T-helper 1 cell (primary cell): ENCODE results near the gene AKAP13.
"Not testable (repeated sequence)": the region's sequence is repeated elsewhere in the genome, so short reads cannot be mapped to it uniquely, and the experiment has no call there.

ENCODE experiments used
- DNase-seq, 5 donors: peaks; one replicate each; pipeline ENCODE4 v3.0.0-alpha.2; 2012 to 2020

AKAP13 gene

DNA sequence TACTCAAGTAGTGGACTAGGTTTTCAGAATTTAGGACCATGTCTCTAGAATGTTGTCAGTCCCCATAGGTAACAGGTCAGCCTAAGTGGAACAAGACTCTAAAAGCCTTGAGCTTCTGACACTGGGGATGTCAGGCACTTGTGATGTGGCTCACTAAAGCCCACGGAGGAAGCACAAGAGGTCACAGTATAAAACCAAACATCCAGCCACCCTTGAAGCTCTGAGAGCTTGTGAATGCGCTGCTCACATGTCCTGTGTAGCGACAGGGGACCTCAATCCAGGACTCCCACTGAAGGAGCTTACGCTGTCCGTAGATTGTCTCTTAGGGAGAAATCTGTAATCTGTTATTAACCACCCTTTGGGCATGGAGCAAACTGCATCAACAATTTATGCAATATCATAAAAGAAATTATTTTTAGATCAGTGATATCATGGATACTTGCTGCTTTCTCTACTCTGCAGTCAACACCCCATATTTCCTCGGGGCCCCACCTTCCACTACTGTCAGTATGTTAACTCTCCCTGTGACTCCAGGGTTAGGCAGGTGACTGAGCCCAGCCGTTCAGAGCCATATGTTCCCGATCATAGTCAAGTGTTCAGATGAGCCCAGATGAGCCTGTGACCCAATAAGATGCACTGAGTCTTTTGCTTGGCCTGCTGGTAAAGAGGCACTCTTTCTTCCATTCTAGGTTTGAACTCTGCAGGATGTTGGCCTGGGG, 32.2 kb upstream of the AKAP13 start:
- not testable (repeated sequence) for DNase-seq

DNA sequence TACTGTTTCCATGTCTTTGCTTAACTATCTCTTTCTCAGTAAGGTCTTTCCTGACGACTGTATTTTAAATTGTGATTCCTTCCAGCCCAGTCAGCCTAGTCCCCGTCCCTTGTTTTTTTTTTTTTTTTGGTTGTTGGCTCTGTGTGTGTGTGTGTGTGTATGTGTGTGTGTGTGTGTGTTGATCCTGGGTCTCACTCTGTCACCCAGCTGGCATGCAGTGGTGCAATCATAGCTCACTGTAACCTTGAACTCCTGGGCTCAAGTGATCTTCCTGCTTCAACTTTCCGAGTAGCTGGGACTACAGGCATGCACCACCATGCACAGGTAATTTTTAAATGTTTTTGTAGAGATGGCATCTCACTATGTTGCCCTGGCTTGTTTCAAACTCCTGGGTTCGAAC, 31.3 kb upstream of the AKAP13 start:
- DNase-seq = not testable (repeated sequence)

DNA sequence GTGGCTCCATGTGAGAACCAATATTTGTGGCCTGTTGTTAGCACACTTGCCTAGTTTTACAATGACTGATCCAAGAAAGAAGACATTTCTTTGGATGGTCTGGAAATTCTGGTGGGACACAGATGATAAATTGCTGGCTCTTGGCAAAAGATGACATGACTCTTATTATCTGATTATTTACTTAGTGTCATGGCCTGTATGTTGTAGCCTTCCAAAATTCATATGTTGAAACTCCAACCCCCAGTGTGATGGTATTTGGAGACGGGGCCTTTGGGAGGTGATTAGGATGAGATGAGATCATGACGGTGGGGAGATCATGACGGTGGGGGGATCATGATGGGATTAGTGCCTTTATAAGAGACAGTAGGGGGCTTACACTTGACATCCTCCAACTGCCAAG, 30.0 kb upstream of the AKAP13 start:
- no peak for DNase-seq

DNA sequence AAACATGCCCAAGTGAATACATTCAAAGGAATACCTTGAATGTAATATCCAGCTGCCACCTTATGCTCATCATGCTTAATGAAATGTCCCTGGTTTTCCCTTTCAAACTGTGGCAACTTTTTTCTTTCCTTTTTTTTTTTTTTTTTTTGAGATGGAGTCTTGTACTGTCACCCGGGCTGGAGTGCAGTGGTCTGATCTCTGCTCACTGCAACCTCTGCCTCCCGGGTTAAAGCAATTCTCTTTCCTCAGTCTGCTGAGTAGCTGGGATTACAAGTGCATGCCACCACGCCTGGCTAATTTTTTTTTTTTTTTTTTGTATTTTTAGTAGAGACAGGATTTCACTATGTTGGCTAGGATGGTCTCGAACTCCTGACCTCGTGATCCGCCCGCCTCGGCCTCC, 28.9 kb upstream of the AKAP13 start:
- not testable (repeated sequence) for DNase-seq

DNA sequence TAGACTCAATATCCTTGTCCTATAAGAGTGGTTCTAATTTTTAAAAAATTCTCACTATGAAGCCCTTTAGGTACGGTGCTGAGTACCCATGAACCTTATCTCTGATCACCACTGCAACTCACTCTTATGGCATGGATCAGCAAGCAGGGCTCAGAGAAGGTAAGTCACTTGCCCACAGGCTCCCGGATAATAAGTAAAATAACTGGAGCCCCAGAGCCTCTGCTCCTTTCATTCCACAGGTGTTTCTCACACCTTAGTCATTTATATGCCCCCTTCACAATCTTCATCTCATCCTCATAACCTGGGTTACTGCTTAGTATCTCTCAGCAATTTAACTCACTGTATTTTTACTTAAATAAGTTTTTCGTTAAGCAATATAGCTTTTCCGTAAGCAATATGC, 28.4 kb upstream of the AKAP13 start:
- no peak for DNase-seq

DNA sequence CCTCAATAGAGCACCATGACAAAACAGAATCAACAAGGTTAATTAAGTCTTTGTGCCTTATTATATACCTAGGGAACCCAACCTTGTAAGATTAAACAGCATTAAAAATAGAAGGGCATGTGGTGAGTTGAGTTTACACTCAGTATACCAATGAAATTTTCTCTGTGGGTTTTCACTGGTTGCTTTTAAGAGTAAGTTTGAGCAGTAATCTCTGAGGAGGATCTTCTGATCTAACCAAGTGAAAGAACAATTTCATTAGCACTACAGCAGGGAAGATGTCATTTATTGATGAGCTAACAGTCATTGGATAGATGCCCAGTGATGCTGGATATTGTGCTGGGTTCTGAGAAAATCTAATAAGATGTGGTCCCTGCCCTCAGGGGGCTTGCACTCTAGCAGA, 26.9 kb upstream of the AKAP13 start:
- DNase-seq = no peak

DNA sequence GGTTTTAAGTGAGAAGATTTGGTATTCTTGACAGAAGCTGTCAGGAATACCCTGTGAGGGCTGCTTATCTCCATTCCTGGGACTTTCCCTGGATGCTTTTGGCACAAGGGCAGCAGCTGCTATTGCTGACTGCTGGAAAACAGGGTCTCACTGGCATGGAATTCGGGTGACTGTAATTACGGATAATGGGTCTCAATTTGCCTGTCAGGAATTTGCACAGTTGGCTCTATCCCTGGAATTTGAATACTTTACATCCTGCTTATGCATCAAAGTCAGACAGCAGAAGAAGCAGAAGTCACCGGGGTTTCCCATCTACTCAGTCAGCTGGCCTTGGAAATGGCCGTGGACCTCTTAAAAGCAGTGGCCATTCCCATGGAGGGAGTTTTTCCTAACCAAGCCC, 25.9 kb upstream of the AKAP13 start:
- DNase-seq = no peak

DNA sequence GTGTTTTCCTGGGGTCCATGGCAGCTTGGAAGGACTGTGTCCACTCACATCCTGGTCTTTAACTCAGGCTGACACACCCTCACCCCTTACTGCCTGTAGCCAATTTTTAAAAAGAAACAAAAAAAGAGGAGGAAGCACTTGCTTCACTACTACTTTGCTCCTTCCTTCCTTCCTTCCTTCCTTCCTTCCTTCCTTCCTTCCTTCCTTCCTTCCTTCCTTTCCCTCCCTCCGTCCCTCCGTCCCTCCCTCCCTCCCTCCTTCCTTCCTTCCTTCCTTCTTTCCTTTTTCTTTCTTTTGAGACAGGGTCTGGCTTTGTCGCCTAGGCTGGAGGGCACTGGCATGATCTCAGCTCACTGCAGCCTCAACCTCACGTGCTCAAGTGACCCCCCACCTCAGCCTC, 25.5 kb upstream of the AKAP13 start:
- DNase-seq = no peak

DNA sequence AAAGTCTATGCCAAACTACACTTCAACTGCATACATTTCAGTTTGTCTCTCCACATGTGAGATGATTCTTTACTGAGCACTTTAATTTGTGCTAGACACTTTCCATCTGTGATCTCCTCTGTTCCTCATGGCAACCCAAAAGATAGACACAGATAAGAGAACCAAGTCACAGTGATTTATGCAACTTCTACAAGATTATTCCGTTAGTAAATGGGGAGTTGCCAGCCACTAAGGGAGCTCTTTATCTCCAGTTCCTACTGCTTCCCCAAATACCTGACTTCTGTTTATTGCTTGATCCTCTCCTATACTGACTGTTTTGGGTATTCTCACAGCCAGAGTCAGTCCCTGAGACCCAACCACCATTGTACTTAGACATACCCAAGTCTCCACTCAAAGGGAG, 24.1 kb upstream of the AKAP13 start:
- no peak for DNase-seq

DNA sequence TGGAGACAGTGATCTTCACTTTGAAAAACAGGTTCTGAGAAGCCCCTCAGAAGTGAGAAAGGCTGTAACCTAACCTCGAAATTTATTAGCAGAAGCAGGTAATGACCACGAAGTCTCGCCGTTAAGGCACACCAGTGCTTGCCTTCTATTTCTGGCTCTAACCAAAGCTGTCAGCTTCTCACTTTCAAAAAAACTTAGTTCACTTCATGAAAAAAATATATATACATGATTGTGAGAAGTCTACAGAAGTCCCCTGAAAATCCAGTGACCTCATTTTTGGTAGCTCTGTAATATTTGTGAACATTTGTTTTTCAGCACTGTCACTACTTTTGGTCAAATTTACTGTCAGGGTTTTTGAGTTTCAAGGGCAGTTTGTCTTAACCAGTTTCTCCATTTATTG, 19.1 kb upstream of the AKAP13 start:
- no peak for DNase-seq

DNA sequence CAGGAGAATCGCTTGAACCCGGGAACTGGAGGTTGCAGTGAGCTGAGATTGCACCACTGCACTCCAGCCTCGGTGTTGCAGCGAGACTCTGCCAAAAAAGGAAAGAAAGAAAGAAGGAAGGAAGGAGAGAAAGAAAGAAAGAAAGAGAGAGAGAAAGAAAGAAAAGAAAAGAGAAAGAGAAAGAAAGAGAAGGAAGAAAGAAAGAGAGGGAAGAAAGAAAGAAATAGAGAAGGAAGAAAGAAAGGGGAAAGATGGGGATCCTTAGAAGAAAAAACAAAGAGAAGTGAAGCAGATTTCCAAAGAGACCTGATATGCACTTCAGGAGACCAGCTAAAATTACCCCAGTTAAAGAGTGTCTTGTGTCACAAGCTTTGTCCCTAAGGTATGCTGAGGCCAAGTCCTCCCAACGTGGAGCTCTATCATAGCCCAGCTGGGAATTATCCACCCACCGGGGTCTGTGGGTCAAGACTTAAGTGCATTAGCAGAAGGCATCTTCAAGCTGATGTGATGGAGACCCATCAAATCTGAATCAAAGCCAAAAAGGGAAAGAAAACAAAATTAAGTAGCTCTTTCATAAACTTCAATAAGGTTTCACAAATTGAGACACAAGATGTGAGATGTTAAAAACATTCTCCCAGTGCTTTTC, 17.8 kb upstream of the AKAP13 start:
- DNase-seq = no peak

DNA sequence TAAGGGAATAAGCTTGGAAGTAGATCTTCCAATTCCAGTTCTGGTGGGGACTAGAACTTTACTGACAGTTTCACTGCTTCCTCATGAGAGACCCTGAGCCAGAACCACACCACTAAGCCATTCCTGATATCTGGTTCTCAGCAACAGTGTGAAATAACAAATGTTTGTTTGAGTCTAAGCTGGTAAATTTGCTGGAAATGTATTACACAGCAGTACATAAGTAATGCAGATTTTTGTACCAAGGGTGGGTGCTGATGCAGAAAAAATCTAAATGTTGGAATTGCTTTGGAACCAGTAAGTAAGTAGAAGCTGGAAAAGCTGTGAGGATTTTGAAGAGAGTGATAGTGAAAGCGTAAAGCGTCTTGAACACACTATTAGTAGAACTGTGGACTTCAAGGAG, 14.4 kb upstream of the AKAP13 start:
- no peak for DNase-seq

DNA sequence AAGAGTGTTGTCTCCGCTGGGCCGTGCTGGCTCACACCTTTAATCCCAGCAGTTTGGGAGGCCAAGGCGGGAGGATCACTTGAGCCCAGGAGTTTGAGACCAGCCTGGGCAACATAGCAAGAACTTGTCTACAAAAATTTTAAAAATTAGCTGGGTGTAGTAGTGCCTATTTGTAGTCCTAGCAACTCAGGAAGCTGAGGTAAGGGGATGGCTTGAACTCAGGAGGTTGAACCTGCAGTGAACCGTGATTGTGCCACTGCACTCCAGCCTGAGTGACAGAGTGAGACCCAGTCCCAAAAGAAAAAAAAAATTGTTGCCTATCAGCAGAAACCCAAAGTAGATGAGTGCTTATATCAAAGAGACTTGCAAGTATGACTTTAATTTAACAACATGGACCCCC, 12.7 kb upstream of the AKAP13 start:
- DNase-seq = no peak

DNA sequence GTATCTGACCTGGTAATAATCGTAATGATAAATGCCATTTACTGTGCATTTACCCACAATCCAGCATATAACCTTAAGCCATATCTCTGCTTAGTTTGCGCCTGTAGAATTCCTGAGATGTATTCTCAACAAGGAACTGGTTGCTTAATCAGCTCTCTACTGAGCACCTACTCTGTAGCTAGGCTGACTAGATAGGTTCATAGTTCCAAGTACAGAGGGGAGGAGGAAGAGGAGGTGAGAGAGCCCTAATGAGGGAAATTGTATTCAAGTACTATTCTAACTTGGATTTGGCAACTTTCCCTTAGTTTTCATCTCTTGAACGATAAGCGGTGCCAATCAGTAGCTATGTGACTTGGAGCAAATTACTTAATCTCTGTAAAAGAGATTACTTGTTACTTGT, 5.6 kb upstream of the AKAP13 start:
- no peak for DNase-seq

DNA sequence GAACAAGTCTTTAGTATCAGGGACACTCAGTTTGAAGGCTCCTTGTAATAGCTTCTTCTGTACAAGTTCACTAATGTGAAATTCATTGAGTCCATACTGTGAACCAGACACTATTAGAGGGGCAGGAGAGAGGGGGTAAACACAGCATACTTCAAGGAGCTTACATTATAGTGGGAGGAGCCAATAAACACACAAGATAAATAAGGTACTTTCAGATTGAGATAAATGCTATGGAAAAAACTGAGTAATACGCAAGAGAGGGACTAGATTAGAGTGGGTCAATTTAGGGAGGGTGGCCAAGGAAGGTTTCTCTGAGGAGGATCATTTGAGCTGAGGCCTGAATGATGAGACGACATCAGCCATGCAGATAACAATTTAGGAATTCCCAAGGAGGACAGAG, 3.1 kb upstream of the AKAP13 start:
- no peak for DNase-seq

DNA sequence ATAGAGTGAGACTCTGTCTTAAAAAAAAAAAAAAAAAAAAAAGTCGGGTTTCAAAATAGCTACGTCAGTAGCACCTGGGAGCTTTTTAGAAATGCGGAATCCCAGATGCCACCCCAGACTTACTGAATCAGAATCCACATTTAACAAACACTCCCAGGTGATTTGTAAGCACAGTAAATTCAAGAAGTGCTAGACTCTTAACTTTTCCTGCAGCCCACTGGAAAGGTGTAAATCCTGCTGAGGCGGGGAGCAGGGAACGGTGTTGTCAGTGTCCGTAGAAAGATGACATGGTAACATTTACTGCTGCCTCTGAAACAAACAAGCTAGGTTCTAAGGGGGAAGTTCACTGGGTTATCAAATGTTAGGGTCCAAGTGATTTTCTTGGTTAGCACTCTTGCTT, 2.4 kb upstream of the AKAP13 start:
- DNase-seq = no peak

DNA sequence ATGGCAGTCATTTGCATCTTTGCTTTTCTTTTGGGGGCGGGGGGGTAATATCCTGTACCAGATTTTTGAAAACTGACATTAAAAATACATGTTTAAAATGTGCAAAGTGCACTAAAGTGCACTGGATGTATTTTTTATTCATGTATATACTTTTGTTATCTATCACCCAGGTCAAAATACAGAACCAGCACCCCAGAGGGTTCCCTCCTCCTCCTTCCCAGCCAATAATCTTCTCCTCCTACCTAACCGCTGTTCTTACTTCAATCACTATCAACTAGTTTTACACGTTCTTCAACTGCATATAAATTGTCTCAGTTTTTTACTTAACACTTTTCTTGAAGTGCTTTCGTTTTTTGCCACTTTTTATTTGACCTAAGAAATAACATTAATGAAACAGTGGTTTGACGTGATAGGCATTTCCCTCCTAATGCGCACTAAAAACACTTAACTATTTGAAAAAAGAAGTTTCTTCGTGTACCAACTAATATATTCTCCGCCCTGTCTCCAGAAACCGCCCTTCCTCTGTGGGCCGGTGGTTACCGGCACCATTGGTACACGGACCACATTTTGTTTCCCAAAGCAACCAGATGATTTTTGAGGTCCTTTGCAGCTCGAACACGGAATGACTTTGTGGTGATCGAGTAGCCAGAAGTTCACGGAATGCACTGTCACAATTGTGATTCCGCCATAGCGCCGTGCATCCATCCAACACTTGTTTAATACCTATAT, 836 bp upstream of the AKAP13 start:
- peak; percentile 19 to 82 (median 44) for DNase-seq

DNA sequence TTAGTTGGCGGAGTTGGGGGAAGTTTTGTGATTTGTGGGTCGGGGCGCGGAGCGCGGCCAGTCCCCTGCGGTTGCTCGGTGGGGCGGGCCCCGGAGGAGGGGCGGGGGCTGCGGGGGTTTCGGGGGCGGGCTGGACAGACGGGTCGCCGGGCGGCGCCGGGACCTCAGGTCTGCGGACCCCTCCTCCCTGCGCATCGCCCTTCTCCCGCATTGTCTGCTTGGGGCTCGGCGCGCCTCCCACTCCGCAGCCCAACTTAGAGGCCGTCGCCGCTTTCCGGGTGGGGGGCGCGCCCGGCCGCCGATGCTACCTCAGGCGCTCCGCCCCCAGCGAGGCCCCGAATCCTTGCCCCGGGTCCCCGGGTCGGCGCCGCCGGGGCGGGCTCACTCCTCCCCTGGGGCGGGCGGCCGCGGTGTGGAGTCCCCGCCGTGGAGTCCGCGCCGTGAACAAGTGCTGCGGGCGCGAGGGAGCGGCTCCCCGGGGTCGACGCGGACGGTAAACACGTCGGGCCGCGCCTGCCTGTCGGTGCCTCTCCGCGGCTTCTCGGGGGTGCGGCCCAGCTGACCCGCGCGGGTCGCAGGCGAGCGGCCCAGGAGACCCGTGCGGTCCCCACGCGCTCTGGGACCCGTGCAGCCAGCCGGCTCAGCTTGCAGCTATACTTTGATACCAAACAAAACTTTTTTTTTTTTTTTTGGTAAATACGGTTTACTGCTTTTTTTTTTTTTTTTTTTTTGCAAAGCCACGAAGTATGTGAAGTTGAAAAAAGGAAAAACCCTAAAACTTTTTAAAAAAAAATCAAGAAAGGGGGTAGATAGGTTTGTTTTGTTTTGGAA, 624 bp downstream of the AKAP13 start:
- DNase-seq = peak; percentile 33 to 67 (median 52)

DNA sequence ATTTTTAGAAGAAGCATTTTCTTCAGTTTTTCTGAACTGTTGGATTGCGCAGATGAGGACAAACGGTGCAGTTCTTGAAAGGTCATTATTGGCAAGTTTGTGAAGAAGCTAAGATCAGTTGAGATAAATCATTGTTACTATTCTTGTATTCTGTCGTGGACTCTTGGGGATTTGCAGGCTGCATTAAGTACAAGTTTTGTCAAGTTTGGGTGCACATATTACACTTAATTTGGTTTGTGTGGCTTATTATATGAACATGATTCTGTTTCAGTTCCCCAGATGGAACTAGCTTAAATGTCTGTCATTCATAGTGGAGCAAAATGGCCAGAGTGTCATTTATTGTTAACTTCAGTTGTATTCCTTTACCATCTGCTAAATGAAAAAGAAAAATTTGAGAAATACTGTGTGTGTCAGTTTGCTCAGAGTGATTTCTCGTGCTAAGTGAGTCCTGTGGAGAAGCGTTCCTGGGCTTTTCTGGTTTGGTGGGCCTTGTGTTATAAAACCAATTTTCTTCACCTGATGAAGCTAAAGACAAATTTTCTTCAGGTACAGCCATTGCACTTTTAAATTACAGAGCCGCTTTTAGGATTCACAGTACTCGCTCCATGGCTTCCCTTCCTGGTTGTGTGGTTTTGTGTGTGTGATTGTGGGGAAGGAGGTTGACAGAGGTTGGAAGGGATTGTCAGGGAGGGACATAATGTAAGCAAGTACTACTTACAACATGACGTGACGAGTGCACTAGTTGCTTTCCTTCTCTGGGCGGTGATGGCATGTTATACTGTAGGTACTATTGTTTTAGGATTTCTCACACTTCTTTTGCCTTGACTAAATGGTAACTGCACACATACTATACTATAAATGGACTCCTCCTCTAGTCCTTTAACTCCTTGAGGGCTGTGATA, 1.7 kb downstream of the AKAP13 start:
- DNase-seq = no peak

DNA sequence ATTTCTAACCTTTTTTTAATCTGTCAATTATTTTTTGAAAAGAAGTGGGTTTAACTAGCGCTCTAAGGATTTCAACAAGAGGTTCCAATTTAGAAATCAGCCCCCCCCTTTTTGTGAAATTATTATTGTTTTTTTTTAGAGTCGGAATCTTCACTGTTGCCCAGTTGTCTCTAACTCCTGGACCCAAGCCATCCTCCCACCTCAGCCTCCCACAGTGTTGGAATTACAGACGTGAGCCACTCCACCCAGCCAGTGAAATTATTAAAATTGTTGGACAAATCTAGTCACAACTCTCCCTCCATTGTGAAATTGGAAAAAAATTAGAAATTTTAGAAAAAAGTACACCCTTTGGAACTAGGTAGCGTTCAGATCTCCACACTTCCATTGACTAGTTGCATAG, 2.5 kb downstream of the AKAP13 start:
- no peak for DNase-seq

DNA sequence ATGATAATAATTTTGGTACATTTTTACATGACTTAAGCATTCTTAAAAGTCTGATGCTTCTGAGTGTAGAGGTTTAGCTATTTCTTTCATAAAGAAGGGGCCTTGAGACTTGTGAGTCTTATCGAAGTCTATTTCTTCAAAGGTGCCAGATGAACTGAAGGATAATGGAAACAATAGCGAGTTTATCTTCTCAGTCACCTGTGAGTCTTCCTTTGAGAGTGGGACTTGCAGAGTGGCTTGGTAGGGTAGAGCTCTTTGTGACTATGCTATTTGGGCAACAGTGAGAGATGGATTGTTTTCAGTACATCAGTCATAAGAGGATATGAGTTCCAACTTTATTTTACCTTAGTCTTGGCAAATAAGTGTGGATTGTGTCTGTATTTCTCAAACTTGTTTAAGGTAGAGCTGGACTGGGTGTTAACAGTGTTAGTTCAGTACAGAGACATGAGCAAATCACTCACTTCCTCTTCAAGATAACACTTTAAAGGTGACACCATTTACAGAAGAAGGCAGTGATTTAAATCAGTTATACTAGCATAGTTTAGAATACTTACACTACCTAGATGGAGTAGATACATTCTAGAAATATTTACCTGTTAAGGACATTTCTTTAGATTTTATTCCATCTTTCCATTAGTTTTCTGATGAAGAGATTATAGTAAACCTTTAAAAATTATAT, 3.2 kb downstream of the AKAP13 start:
- no peak for DNase-seq

DNA sequence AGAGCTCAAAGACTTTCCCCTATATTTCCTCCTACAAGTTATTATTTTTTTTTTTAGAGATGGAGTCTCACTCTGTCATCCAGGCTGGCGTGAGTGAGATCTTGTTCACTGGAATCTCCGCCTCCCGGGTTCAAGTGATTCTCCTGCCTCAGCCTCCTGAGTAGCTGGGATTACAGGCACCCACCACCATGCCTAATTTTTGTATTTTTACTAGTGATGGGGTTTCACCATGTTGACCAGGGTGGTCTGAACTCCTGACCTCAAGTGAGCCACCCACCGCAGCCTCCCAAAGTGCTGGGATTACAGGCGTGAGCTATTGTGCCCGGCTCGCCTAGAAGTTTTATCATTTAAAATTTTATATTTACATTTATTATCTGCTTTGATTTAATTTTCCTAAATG, 5.9 kb downstream of the AKAP13 start:
- no peak for DNase-seq
